Measurements from ENCODE around the gene USP35. TPM values are rescaled to one million over a fixed set of nuclear protein-coding genes. Genes with fewer than 3 reads are reported as not detected.

USP35 gene
- total RNA-seq, 1 experiment from 2014 or later: 10.6 TPM

- H3K36me3 Mint-ChIP-seq: peaks cover 6% of the 10 kb centered on the region
- ATAC-seq (no peak), DNase-seq (ENCODE audit: low spot score) (no peak)
- TF ChIP-seq E2F1 (CRISPR knock-in tag; IDR thresholded peaks at IDR 0.05) (no peak), EMX1 (CRISPR knock-in tag; IDR thresholded peaks at IDR 0.05) (no peak), NR2C2 (CRISPR knock-in tag; IDR thresholded peaks at IDR 0.05) (no peak), USF1 (CRISPR knock-in tag; IDR thresholded peaks at IDR 0.05) (no peak), SP1 (CRISPR knock-in tag; conservative IDR thresholded peaks at IDR 0.05) (no peak), FOXK1 (CRISPR knock-in tag; IDR thresholded peaks at IDR 0.05) (no peak), NFE2L1 (CRISPR knock-in tag; IDR thresholded peaks at IDR 0.05) (no peak), ZBTB43 (CRISPR knock-in tag; IDR thresholded peaks at IDR 0.05) (no peak), ATF3 (CRISPR knock-in tag; conservative IDR thresholded peaks at IDR 0.05) (no peak), ATF2 (CRISPR knock-in tag; IDR thresholded peaks at IDR 0.05; ENCODE audit: borderline replicate concordance, low read depth) (no peak), TEAD4 (CRISPR knock-in tag; IDR thresholded peaks at IDR 0.05) (no peak), ZNF396 (CRISPR knock-in tag; IDR thresholded peaks at IDR 0.05; ENCODE audit: borderline replicate concordance) (no peak)
- H3K9me3 Mint-ChIP-seq: peaks cover 19% of the 10 kb centered on the region
- no peak overlapping the region for H3K4me3 Mint-ChIP-seq
- CTCF ChIA-PET: no interaction called here
- POLR2A ChIA-PET: interaction anchor here (0.7 kb wide), 1 partner anchor 17 kb away, joined by 7 read pairs; no protein-coding TSS in a partner anchor
- H3K27ac Mint-ChIP-seq: no peak overlapping the region
- H3K27me3 Mint-ChIP-seq (ENCODE audit: low read depth): no peaks in the 10 kb centered on the region
- no peaks in the 10 kb centered on the region for H3K4me1 Mint-ChIP-seq
Observed at GRCh38 chr11:78237293-78238046, 48.8 kb downstream of the USP35 start.

GRCh38 chr11:78239781-78240180, 51.1 kb downstream of the USP35 start:
- Mint-ChIP-seq H3K36me3 (peaks cover 6% of the 10 kb centered on the region), H3K4me3 (no peak overlapping the region), H3K27ac (no peak overlapping the region), H3K4me1 (no peaks in the 10 kb centered on the region), H3K9me3 (peaks cover 19% of the 10 kb centered on the region), H3K27me3 (ENCODE audit: low read depth) (no peaks in the 10 kb centered on the region)
- TF ChIP-seq KAT7 (CRISPR knock-in tag; IDR thresholded peaks at IDR 0.05; ENCODE audit: borderline replicate concordance) (no peak), ERG (CRISPR knock-in tag; IDR thresholded peaks at IDR 0.05) (no peak), TEAD4 (CRISPR knock-in tag; IDR thresholded peaks at IDR 0.05) (no peak), ZNF416 (CRISPR knock-in tag; IDR thresholded peaks at IDR 0.05) (no peak), ELF4 (CRISPR knock-in tag; IDR thresholded peaks at IDR 0.05; ENCODE audit: low read depth) (no peak), ZNF671 (CRISPR knock-in tag; IDR thresholded peaks at IDR 0.05) (no peak), ESRRA (CRISPR knock-in tag; IDR thresholded peaks at IDR 0.05; ENCODE audit: borderline replicate concordance) (no peak), JUN (CRISPR knock-in tag; IDR thresholded peaks at IDR 0.05) (no peak), JAZF1 (CRISPR knock-in tag; IDR thresholded peaks at IDR 0.05) (no peak)
- ChIA-PET POLR2A (no interaction called here), CTCF (interaction anchor here (0.8 to 1.2 kb wide), 4 partner anchors 12 to 181 kb away, joined by 3 to 5 read pairs (median 4); no protein-coding TSS in a partner anchor)
- ATAC-seq (no peak; the same call in 1 of the 2 replicates), DNase-seq (ENCODE audit: low spot score) (no peak)
